ENCODE results near the gene CLDN7. TPM values are rescaled to one million over a fixed set of nuclear protein-coding genes. Genes with fewer than 3 reads are reported as not detected.
A peak's percentile ranks its signal among the peaks of the same experiment; 100 is the strongest.

Gene CLDN7, protein sequence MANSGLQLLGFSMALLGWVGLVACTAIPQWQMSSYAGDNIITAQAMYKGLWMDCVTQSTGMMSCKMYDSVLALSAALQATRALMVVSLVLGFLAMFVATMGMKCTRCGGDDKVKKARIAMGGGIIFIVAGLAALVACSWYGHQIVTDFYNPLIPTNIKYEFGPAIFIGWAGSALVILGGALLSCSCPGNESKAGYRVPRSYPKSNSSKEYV
- total RNA-seq (1 to 10 TPM; 3.3 to 9.9 TPM), polyA plus RNA-seq (10 to 100 TPM in 1 of 2 donors, 1 to 10 TPM in 1; 1.1 to 37.6 TPM)
- long read RNA-seq, donor 1, partial matches to known transcripts, result 0 of 1 reads
- long read RNA-seq, donor 1, other reads (novel, unspliced or antisense), result 0 of 1 reads
- long read RNA-seq, donor 2, partial matches to known transcripts, result 0 of 5 reads
- long read RNA-seq, donor 2, other reads (novel, unspliced or antisense), result 1 of 5 reads

DNA sequence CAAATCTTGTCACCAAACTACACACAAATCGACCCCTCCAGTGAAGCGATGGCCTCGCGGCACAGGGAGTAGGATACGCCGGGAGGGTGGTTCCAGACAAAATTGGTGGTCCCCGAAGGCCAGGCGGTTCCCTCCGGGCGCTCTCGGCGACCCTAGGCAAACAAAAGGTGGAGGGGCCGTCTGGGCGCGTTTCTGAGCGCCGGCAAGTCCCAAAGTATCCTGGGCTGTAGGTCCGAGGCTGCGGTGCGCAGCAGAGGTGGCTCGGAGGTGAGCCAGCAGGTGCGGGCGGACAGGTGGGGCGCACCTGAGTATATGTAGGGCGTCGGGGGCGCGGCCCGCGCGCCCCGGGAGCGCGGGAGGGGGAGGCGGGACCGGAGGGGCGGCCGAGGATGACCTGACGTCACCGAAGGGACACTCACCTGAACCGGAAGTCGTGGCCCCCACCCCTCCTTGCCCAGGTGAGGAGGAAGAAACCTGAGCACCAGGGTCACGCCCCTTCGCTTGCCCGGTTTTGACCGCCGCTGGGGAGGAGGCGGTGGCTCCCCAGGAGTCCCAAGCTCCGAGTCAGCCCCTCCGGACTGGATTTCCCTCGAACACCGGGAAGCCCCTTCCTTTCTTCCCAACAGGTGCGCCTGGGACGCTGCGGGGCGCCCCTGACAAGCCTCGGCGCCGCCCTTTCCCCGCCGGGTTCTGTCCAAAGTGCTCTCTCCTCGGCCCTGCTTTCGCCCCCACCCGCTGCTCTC lies at the start of gene CLDN7:
TSS of gene CLDN7 (minus strand) at position 287 of the 743 bp plus-strand sequence. CDS start 435 bp downstream, outside the sequence.
- WGBS, 2 donors, result 3 to 4% methylated on average over 58 to 64 of the region's 64 CpGs
- Histone ChIP-seq H3K4me3 (ENCODE audit: low read length in 2 of 2) (no peak within 1 kb of the TSS), H3K27me3 (ENCODE audit: control insufficient read depth in 1 of 2, insufficient read depth in 2 of 2, low read length in 1 of 2) (peaks cover 0 to 3% of the 10 kb centered on the region in 2 donors), H3K4me1 (ENCODE audit: control insufficient read depth in 1 of 2, insufficient read depth in 2 of 2, low read length in 2 of 2) (no peaks in the 10 kb centered on the region), H3K9me3 (ENCODE audit: control insufficient read depth, low read length) (no peaks in the 10 kb centered on the region), H3K36me3 (ENCODE audit: control insufficient read depth in 1 of 2, insufficient read depth in 2 of 2, low read length in 1 of 2) (peaks cover 0 to 1% of the 10 kb centered on the region in 2 donors), H3K27ac (ENCODE audit: low read depth in 1 of 2, low read length in 2 of 2) (no peak within 1 kb of the TSS)
- no peak for DNase-seq
- peak; percentile 9 for ATAC-seq (ENCODE audit: low FRiP score)
- intact Hi-C loops (cut with DNase I), result no loop called here

DNA sequence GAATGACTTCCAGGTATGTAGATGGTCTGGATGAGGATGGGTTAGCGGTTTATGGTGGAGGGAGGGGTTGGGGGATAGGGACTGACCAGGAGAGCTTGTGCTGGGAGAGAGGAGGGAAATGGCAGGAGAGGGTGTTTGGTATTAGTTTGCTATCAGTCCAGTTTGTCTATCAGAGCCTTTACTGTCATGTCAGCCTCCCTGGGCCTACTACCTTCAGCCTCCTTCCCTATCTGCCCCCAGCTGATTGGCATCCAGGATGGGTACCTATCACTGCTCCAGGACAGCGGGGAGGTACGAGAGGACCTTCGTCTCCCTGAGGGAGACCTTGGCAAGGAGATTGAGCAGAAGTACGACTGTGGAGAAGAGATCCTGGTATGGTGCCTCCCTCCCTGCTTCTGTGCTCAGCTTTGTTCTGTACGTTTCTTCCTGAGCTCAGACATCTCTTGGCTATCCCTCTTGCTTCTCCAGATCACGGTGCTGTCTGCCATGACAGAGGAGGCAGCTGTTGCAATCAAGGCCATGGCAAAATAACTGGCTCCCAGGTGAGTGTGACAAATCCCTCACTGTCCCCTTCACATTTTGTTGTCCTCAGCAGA lies 48.9 kb upstream of the CLDN7 start:
- no peak overlapping the region for H3K27ac ChIP-seq (ENCODE audit: low read depth in 1 of 2, low read length in 2 of 2)

DNA sequence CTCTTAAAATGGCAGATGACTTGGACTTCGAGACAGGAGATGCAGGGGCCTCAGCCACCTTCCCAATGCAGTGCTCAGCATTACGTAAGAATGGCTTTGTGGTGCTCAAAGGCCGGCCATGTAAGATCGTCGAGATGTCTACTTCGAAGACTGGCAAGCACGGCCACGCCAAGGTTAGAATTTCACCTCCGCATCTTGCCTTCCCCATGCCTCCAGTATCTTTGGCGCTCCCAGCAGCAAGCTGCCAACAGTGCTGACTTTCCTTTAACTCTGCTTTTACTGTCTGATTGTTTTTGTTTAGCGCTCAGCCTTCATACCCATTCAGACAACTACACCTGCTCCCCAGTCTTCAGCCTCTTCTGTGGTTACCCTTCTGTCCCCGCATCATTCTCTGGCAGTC lies 47.4 kb upstream of the CLDN7 start:
- WGBS, 2 donors, result 90 to 93% methylated on average over 12 of the region's 12 CpGs
- no peaks in the 10 kb centered on the region for H3K27me3 ChIP-seq (ENCODE audit: control insufficient read depth in 1 of 2, insufficient read depth in 2 of 2, low read length in 1 of 2)
- H3K27ac ChIP-seq (ENCODE audit: low read depth in 1 of 2, low read length in 2 of 2), result no peak overlapping the region
- no peaks in the 10 kb centered on the region for H3K9me3 ChIP-seq (ENCODE audit: control insufficient read depth, low read length)
- H3K4me1 ChIP-seq (ENCODE audit: control insufficient read depth in 1 of 2, insufficient read depth in 2 of 2, low read length in 2 of 2), result no peaks in the 10 kb centered on the region
- ATAC-seq (ENCODE audit: low FRiP score) (no peak), DNase-seq (no peak)
- H3K4me3 ChIP-seq (ENCODE audit: low read length in 2 of 2), result no peak overlapping the region
- intact Hi-C loops (cut with DNase I), result no loop called here
- H3K36me3 ChIP-seq (ENCODE audit: control insufficient read depth in 1 of 2, insufficient read depth in 2 of 2, low read length in 1 of 2), result peaks cover 0 to 8% of the 10 kb centered on the region in 2 donors

More for the DNA sequence above, 48.9 kb upstream of the CLDN7 start:
- no peaks in the 10 kb centered on the region for H3K4me1 ChIP-seq (ENCODE audit: control insufficient read depth in 1 of 2, insufficient read depth in 2 of 2, low read length in 2 of 2)
- H3K27me3 ChIP-seq (ENCODE audit: control insufficient read depth in 1 of 2, insufficient read depth in 2 of 2, low read length in 1 of 2), result no peaks in the 10 kb centered on the region
- intact Hi-C loops (cut with DNase I), result no loop called here
- no peak overlapping the region for H3K4me3 ChIP-seq (ENCODE audit: low read length in 2 of 2)
- ATAC-seq (ENCODE audit: low FRiP score) (no peak), DNase-seq (no peak)
- H3K9me3 ChIP-seq (ENCODE audit: control insufficient read depth, low read length), result no peaks in the 10 kb centered on the region
- 75 to 80% methylated on average over 7 of the region's 7 CpGs for WGBS, 2 donors
- peaks cover 0 to 8% of the 10 kb centered on the region in 2 donors for H3K36me3 ChIP-seq (ENCODE audit: control insufficient read depth in 1 of 2, insufficient read depth in 2 of 2, low read length in 1 of 2)

DNA sequence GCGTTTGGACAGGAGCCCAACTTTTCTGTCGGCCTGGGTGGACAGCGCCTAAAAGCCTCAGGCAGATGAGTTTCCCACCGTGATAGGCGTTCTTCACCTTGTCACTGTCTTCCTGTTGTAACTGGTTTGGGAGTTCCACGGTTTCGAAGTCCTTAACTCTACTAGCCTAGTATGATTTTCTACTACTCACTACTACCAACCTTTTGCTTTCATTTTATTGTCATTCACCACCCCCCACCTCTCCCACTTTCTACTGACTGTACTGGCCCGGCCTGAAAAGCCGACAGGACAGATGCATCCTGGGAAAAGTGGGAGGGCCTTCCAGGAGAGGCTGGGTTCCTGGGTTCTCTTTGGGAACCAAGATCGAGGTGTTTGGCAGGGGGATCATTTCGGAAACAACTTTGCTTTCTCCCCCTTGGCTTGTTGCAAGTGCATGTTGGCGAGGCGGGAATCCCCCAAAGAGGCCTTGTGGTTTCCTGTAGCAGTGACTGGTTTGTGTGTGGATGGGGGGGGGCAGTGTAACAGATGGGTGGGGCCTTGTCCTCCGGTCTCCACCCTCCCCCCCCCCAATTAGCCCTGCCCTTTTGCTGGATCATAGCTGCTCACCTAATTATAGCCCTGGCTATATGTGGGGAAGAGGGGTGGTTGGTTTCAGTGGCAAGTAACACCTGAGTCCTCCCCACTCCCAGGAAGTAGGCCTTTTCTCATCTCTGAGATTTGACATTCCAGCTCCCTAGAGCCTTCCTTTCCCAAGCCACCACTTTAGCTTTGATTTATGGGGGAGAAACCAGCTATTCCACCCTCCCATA lies 46.6 kb upstream of the CLDN7 start:
- Histone ChIP-seq H3K9me3 (ENCODE audit: control insufficient read depth, low read length) (no peaks in the 10 kb centered on the region), H3K27ac (ENCODE audit: low read depth in 1 of 2, low read length in 2 of 2) (peak overlapping the region; percentile 71 to 74), H3K36me3 (ENCODE audit: control insufficient read depth in 1 of 2, insufficient read depth in 2 of 2, low read length in 1 of 2) (peaks cover 0 to 8% of the 10 kb centered on the region in 2 donors), H3K27me3 (ENCODE audit: control insufficient read depth in 1 of 2, insufficient read depth in 2 of 2, low read length in 1 of 2) (no peaks in the 10 kb centered on the region), H3K4me1 (ENCODE audit: control insufficient read depth in 1 of 2, insufficient read depth in 2 of 2, low read length in 2 of 2) (no peaks in the 10 kb centered on the region), H3K4me3 (ENCODE audit: low read length in 2 of 2) (peak overlapping the region; percentile 59 to 92)
- peak in 1 of 2 donors; percentile 82 for DNase-seq
- intact Hi-C loops (cut with DNase I), result no loop called here
- WGBS, 2 donors, result 1 to 2% methylated on average over 13 to 14 of the region's 14 CpGs
- ATAC-seq (ENCODE audit: low FRiP score), result no peak

DNA sequence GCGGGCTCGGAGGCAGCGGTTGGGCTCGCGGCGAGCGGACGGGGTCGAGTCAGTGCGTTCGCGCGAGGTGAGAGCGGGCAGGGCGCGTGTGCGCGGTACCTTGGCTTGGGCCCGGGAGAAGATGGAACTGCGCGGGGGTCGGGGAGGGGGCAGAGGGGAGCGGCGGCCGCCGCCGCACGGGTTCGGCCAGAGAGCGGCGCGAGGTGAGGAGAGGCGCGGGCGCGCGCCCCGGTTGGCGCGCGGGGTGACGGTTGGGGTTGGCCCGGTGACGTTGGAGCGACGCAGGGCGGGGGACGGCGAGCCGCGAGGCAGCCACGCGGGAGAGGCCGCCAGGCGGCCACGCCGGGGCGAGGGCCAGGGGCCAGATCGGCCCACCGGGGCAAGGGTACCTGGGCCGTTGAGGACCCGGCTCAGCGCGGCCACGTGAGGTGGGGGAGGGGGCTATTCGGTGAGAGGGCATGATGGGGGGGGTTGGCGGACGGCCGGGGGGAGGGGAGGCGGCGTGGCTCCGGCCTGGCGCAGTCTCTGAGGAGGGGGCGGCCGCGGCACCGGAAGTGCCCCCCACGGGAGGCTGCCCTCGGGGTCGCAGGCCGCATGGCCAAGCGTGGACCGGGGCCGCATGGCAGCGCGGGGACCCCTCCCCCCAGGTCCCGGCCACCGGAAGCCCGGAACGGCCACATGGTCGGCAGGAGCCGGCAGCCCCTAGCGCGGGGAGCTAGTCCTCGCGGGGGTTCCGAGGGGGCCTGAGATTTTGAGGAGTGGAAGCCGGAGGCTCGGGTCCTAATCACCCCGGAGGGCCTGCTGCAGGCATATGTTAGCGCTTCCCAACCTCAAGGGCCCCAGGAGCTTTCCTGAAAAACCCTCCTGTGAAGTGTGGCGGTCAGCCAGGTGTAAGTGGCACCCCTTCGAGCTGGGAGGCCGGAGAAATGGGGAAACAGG lies 45.7 kb upstream of the CLDN7 start:
- intact Hi-C loops (cut with DNase I), result no loop called here
- Histone ChIP-seq H3K9me3 (ENCODE audit: control insufficient read depth, low read length) (no peaks in the 10 kb centered on the region), H3K4me3 (ENCODE audit: low read length in 2 of 2) (peak overlapping the region; percentile 59 to 92), H3K36me3 (ENCODE audit: control insufficient read depth in 1 of 2, insufficient read depth in 2 of 2, low read length in 1 of 2) (peaks cover 0 to 8% of the 10 kb centered on the region in 2 donors), H3K4me1 (ENCODE audit: control insufficient read depth in 1 of 2, insufficient read depth in 2 of 2, low read length in 2 of 2) (no peaks in the 10 kb centered on the region), H3K27me3 (ENCODE audit: control insufficient read depth in 1 of 2, insufficient read depth in 2 of 2, low read length in 1 of 2) (no peaks in the 10 kb centered on the region), H3K27ac (ENCODE audit: low read depth in 1 of 2, low read length in 2 of 2) (peak overlapping the region; percentile 71 to 74)
- DNase-seq (peak in 1 of 2 donors; percentile 70), ATAC-seq (ENCODE audit: low FRiP score) (peak; percentile 1)
- 1% methylated on average over 64 to 104 of the region's 104 CpGs for WGBS, 2 donors

DNA sequence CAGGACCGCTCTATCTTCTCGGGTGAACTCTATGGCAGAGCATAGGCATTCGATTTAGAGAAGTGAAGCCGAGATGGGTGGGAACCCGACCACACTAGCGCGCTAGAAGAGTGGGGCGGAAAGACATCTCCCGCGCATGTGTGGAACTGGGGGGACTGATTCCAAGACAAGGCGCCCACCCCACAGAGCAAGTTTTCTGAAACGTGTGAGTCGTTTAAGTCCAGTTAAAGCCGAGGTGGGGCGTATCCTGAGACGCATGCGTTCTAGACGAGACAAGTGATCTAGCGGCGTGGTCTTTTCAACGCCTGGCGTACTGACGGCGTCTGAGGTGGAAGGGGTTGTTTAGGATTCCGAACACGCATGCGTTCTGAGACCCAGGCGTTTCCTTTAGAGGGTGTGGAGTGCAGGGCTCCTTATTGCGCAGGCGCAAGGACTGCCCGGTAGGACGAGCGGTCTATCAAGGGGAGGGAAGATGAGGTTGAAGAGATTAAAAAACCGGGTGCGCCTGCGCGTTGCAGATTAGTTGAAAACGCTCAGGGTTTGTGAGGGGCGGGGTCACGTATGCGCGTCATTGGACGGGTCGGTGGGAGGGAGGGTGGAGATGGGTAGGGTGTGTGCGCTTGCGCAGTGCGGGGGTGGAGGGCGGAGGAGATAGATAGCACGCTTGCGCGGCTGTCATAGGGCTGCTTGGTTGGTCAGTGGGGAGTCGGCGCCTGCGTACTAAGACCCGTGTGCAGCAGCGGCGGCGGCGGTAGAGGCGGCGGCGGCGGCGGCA lies 44.8 kb upstream of the CLDN7 start, which contains the start of gene EIF5A:
TSS of gene EIF5A (plus strand) at position 718 of the 775 bp plus-strand sequence. CDS start 2,008 bp downstream, outside the sequence.
- no peaks in the 10 kb centered on the region for H3K4me1 ChIP-seq (ENCODE audit: control insufficient read depth in 1 of 2, insufficient read depth in 2 of 2, low read length in 2 of 2)
- H3K4me3 ChIP-seq (ENCODE audit: low read length in 2 of 2), result peak within 1 kb of the TSS; percentile 59 to 92
- no peaks in the 10 kb centered on the region for H3K27me3 ChIP-seq (ENCODE audit: control insufficient read depth in 1 of 2, insufficient read depth in 2 of 2, low read length in 1 of 2)
- DNase-seq (peak; percentile 100), ATAC-seq (ENCODE audit: low FRiP score) (peak; percentile 97)
- 0 to 1% methylated on average over 56 to 64 of the region's 64 CpGs for WGBS, 2 donors
- intact Hi-C loops (cut with DNase I), result no loop called here
- peak within 1 kb of the TSS; percentile 71 to 74 for H3K27ac ChIP-seq (ENCODE audit: low read depth in 1 of 2, low read length in 2 of 2)
- H3K36me3 ChIP-seq (ENCODE audit: control insufficient read depth in 1 of 2, insufficient read depth in 2 of 2, low read length in 1 of 2), result peaks cover 0 to 4% of the 10 kb centered on the region in 2 donors
- H3K9me3 ChIP-seq (ENCODE audit: control insufficient read depth, low read length), result no peaks in the 10 kb centered on the region

DNA sequence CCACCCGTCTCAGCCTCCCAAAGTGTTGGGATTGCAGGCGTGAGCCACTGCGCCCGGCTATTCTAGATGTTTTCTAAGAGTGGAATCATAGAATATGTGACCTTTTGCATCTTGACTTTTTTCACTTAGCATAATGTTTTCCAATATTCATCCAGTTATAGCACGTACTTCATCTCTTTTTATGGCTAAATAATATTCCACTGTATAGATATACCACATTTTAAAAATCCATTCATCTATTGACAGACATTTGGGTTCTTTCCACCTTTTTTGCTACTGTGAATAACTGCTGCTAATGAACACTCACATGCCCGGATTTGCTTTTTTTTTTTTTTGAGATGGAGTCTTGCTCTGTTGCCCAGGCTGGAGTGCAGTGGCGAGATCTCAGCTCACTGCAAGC lies 41.9 kb upstream of the CLDN7 start:
- Histone ChIP-seq H3K27me3 (ENCODE audit: control insufficient read depth in 1 of 2, insufficient read depth in 2 of 2, low read length in 1 of 2) (no peaks in the 10 kb centered on the region), H3K9me3 (ENCODE audit: control insufficient read depth, low read length) (no peaks in the 10 kb centered on the region)
- WGBS, 2 donors, result 95 to 96% methylated on average over 7 of the region's 7 CpGs

More for the DNA sequence above, 41.9 kb upstream of the CLDN7 start:
- Histone ChIP-seq H3K36me3 (ENCODE audit: control insufficient read depth in 1 of 2, insufficient read depth in 2 of 2, low read length in 1 of 2) (no peaks in the 10 kb centered on the region), H3K4me3 (ENCODE audit: low read length in 2 of 2) (no peak overlapping the region), H3K4me1 (ENCODE audit: control insufficient read depth in 1 of 2, insufficient read depth in 2 of 2, low read length in 2 of 2) (no peaks in the 10 kb centered on the region), H3K27ac (ENCODE audit: low read depth in 1 of 2, low read length in 2 of 2) (no peak overlapping the region)
- intact Hi-C loops (cut with DNase I), result no loop called here
- DNase-seq, result no peak
- ATAC-seq (ENCODE audit: low FRiP score), result no peak
